ENCODE data around the gene LRRC8E.
"Not testable (repeated sequence)": the region's sequence is repeated elsewhere in the genome, so short reads cannot be mapped to it uniquely, and the experiment has no call there.

LRRC8E gene

DNA sequence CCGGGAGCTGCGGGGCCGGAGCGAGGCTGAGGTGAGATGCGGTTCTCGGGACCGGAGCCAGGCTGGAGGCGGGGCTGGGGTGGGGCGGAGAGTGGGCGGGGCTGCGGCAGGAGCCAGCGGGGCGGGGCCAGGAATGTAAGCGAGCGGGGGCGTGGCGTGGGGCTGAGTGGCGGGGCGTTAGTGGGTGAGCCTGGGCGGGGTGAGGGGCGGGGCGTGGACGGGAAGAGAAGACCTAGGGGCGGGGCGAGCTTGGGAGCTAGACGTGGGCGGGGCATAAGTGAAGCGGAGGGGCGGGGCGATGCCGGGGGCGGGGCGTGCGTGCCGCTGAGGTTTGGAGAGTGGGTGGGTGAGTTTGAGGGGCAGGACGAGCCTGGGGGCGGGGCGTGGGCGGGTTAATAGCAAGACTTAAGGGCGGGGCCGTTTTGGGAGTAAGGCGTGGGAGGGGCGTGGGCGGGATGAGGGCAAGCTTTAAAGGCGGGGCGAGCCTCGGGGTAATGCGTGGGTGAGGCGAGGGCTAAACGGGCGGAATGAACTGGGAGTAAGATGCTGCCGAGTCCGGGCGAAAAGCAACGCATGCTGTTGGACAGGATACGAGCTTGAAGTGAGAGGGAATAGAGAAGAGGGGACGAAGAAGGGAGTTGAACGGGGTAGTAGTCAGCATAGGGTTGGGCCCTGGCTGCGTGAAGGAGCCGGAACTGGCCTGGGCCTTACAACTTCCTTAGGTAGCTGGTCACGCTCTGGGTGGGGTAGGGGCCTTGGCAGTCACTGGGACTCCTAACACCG lies 32.4 kb downstream of the LRRC8E start:
- peak; percentile 96 for DNase-seq (ENCODE audit: low spot score)

DNA sequence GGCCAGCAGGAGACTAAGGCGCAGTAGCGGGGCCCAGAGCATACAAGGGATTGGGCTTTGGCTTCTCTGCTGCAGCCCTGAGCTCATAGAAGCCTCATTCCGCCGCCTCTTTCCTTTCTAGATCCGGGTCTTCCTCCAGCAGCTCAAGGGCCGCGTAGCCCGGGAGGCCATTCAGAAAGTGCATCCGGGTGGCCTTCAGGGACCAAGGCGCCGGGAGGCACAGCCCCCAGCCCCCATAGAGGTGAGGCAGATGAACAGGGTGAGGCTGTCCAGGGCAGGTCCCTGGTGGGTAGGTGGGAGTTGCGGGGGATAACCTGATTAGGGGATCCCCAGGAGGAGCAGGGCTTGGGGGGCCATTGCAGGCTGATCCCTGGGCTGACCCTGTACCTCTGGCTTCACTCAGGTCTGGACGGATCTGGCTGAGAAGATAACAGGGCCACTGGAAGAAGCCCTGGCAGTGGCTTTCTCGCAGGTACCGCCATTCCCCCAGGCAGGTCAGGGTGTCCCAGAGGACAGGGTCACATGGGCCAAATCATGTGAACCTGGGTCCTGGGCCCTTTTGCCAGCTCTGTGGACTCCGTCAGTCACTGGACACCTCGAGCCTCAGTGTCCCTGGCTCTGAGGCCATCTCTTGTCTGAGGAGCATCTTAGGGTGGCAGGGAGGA lies 33.1 kb downstream of the LRRC8E start:
- DNase-seq (ENCODE audit: low spot score), result no peak

DNA sequence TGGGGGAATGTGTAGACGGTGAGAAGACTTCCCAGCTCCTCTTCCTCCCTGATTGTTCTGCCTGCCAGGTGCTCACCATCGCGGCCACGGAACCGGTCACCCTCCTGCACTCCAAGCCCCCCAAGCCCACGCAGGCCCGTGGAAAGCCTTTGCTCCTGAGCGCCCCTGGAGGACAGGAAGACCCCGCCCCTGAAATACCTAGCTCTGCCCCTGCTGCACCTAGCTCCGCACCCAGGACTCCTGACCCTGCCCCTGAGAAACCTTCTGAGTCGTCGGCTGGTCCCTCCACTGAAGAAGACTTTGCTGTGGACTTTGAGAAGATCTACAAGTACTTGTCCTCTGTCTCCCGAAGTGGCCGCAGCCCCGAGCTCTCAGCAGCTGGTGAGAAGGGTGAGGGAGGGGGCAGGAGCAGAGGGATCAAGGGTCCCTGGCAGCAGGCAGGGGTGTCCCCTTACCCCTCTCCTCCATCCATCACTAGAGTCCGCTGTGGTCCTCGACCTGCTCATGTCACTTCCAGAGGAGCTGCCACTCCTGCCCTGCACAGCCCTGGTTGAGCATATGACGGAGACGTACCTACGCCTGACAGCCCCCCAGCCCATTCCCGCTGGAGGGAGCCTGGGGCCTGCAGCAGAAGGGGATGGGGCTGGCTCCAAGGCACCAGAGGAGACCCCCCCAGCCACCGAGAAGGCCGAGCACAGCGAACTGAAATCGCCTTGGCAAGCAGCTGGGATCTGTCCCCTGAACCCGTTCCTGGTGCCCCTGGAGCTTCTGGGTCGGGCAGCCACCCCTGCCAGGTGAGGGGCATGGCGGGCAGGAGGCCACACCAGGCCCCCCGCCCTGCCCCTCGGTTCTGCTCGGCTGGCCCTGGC lies 33.9 kb downstream of the LRRC8E start:
- no peak for DNase-seq (ENCODE audit: low spot score)

DNA sequence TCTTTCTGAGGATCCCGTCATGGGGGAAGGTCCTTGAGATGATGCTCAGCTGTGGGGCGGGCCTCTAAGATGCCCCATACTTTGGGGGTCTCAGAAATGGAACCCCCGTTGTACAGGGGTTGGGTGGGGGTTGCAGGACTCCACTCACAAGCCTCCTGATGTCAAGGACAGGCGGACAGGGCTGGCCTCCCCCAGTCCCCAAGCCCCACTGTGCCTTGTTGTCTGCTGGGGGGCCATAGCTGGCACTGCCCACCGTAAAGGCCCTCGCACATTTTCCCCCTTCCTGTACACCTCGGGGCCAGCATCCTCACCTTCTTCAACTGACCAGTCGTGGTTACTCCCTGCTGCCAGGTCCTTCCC lies 34.5 kb downstream of the LRRC8E start:
- no peak for DNase-seq (ENCODE audit: low spot score)

DNA sequence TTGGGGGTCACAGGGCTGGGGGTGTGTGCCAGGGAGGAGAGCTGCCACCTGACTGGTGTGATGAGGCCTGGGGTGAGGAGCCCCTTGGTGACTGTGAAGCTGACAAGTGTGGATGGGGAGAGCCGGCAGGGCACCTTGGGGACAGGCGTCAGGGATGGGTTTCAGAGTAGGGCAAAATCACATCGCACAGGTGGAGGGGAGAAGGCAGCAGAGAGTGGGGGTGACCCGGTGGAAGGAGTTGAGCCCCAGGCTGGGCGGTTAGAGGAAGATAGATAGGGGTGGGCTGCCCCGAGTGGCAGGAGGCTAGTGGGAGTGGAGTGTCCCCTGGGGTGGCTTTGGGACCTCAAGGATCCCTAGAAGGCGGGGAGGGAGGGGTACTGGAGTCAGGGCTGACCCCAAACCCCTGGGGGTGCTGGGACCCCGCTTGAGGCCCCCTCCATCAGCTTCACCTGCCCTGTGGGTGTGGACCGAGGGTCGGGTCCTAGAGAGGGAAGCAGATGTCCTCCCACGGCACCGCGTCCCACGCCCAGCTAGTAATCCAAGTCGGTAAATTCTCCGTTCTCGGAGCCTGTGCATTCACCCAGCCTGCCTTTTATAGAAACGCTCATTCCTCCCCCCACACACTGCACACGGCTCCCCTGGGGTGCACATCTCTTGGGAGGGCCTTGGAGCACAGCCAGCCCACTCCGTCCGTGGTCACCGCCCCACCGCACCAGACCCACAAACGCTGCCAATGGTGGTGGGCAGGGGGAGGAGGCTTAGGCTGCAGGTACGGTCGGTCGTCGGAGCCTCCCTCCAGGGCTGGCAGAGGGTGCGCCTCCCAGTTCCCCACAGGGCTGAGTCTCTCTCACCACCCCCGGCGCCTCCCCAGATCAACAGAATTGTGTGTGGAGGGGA lies 35.2 kb downstream of the LRRC8E start:
- DNase-seq (ENCODE audit: low spot score), result no peak

DNA sequence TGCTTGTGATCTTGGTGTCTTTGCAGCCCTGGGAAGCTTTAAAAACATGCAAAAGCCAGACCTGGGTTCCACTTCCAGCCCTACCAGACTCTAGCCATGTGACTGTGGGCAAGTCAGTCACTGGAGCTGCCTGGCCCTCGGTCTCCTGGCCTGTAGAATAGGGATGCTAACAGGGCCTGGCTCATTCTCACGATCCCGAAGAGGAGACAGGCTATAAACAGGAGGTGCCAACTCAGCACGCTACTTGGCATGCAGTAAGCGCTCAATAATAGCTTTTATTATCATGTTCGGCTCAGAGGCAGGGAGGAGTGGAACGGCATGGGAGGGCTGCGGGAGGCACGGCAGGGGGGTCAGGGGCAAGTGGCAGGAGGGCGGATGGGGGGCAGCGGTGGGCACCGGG lies 35.9 kb downstream of the LRRC8E start:
- no peak for DNase-seq (ENCODE audit: low spot score)

DNA sequence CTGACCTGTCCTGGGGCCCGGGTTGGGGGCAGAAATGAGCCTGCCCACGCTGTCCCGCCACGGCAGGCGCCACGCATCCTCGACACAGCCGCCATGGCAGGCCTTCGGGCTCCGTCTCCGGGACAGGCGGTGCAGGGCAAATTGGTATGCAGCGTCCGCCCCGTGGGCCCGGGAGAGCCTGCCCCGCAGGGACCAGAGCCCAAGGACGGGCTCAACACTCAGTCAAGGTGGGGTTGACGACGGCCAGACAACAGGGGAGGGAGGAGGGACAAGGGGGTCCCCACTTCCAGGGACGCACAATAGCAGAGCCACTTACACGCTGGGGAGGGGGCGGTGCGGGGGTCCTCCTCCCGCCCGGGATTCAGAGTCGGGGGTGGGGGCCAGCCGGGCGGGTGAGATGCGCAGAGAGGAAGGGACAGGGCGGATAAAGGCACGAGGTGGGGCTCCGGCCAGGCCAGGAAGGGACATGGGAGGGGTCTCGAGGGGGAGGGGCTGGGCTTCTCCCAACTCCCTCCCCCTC lies 36.4 kb downstream of the LRRC8E start:
- DNase-seq (ENCODE audit: low spot score), result no peak

DNA sequence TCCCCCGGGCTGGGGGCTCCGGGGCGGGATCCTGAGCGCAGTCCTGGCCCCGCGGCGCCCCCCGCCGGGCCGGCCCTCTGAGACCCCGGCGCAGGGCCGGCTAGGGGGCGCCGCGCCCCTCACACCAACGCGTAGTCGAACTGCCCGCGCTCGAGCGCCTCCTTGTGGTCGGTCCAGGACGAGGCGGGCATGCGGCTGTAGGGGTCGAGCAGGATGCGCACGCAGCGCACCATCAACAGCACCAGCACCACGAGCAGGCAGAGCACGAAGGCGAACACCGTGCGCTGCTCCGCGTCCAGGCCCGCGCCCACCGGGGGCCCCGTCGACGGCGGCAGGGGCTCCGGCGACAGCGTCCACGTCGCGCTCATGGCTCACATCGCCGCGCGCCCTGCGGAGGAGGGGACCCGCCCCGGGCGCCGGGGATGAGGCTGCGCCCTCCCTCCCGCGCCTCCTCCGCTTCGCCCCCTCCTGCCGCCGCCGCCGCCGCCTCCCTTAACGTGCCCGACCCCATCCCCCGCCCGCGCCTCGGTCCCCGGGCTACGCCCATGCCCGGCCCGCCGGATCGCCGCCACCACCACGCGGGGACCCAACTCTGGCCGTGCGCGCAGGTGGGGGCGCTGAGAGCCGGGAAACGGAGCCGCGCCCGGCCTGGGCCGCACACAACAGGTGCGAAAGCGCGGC lies 37.0 kb downstream of the LRRC8E start:
- DNase-seq (ENCODE audit: low spot score), result peak; percentile 80

DNA sequence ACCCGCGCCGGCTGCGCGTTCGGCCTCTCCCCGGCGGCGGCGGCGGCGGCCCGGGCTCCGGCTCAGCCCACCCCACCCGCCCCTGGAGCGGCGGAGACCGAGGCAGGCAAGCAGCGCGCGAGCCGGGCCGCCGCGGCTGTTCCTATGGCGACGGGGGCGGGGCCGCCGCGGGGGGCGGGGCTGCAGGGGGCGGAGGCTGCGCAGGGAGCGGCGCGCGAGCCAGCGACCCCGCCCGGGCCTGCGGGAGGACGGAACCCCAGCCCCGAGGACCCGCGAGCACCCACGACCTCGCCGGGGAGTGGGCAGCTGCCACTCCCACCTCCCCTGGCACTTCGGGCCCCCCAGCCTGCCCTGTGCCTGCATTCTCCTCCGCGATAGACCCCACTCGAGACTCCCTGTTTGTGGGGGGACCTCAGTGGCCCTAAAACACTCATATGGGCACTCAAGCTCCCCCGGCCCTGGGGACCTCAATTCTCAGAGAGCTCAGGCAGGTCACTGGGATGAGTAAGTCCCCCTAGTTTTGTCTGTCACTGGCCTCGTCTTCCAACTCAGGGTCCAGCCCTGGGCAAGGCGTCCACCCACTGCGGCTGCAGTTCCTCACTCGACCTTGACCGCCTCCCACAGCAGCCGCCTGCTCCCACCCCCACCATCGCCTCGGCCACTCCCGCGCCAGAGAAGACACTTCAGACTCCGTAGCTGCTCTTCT lies 37.9 kb downstream of the LRRC8E start, which contains the start of gene CTXN1:
TSS of gene CTXN1 (minus strand) at position 115 of the 706 bp plus-strand sequence. CDS start 597 bp downstream, outside the sequence.
- no peak for DNase-seq (ENCODE audit: low spot score)

DNA sequence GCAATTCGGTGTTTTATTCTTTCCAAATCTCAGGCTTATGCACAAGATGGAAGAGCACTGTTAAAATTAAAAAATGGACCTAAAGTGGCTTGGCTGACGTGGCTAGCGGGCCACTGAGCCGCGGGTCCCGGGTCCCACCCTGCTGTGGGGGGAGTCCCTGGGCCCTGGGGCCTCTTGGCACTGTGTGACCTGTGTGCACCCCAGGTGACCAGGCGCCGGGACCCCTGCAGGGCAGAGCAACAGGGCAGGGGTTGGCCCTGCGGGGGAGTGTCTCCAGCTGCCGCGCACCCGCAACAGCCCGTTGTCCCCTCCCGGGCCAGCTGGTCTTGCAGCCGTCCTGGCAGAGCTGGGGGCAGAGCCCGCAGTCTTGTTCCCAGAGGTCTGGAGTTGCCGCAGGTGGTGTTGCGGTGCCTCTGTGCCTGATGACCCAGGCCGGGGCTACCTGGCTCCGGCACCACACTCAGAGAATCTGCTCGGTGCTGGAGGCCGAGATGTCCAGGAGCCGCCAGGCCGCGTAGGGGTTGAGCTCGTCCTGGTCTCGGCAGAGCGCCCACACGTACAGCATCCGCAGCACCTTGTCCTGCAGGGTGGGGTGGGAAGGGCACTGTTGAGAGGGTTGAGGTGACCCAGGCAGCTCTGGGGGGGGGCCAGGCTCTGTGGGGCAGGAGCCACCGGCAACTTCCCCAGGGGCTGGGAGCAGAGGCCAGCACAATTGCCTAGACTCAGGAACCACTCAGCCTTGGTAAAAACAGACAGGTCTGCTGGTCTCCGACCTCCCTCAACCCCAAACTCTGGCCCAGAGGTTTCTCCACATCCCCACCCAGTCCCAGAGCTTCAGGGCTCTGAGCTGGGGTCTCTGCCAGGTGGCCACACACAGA lies 38.7 kb downstream of the LRRC8E start:
- no peak for DNase-seq (ENCODE audit: low spot score)

DNA sequence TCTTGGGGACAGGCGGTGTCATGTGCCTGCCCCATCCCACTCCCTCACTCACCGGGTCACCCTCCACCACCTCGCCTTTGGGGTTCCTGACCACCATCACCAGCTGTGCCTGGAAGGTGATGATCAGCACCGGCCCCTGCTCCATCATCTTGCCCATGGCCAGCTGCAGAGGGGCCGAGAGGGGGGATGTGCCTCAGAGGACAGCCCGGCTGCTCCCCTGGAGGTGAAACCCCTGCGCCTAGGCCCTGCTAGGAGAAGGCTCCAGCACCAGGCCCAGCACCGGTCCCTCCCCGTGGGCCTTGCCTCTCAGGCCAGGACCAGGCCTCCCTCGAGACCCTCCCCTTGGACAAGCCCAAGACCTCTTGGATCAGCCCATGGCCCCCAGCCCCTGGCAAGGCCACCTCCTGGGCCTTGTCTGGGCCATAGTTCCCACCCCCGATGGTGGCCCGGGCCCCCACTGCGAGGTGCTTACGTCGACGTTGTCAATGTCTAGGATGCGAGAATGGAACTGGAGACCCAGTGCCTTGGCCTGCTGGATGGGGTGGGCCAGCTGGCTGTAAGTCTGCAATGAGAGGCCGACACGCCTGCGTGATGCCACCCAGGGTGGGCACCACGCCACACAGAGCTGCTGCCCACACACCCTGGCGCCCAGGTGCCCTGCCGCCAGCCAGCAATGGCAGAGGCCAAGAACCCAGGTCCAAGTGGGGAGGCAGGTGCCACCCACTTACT lies 39.5 kb downstream of the LRRC8E start:
- DNase-seq (ENCODE audit: low spot score), result no peak

DNA sequence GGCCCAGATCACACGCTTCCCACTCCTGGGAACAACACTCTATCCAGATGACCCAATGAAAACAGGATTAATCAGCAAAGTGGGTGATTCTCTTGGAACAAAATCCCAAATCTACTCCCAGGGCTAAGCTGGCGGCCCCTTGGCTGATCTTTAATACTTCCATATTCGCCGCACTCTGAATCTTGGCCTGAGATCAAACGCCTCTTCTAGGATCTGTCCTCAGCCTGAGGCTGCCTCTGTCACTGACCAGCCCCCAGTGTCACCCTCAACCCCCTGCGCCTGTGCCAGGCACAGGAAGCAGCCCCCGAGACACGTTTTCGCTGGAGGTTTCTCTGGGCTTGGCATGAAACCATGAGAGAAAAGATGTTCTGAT lies 40.0 kb downstream of the LRRC8E start:
- no peak for DNase-seq (ENCODE audit: low spot score)

DNA sequence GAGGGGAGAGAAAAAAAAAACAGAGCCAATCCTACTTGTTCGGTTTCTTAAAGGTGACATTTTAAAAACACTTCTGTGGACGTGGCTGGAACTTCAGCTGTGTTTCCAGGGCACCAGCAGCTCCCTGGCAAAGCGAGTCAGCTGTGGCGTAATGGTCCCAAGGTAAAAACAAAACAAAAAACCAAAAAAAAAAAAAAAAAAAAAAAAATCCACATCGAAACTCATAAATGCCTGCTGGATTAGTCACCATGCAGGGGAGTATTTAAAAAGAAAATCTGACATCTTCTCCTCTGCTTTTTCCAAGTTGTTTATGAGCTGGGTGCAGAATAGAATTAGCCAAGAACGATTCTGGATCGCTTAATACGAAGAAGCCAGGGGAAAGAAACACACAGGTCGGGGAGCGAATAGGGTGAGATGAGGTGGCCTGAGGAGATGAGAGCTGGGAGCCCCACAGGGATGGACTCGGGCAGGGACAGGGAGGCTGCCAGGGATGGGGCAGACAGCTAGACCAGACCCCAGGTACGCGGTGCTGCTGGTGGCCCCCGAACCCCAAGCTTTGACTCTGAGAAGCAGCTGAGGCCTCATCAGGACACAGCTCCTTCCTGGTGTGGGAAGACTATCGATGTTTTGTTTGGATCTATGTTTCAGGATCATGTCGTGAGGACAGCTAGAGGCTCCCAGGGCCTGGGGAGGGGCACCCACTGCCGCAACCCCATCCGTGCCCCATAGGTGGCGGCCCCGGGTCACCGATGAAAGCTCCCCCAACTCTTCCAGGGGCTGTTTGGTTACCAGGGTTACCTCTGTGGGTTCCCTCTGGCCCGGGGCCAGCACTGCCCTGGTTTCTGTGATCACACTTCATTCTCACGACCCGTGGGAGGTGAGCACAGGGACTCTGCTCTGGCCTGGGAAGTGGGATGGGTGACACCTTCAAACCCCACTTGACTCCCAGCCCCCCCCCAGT lies 40.7 kb downstream of the LRRC8E start:
- DNase-seq (ENCODE audit: low spot score), result no peak

DNA sequence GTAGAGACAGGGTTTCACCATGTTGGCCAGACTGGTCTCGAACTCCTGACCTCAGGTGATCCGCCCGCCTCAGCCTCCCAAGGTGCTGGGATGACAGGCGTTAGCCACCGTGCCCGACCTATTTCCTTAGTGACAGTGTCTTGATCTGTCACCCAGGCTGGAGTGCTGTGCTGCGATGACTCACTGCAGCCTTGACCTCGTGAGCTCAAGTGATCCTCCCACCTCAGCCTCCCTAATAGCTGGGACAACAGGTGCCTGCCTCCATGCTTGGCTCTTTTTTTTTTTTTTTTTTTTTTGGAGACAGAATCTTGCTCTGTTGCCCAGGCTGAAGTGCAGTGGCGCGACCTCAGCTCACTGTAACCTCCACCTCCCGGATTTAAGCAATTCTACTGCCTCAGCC lies 41.7 kb downstream of the LRRC8E start:
- not testable (repeated sequence) for DNase-seq (ENCODE audit: low spot score)

DNA sequence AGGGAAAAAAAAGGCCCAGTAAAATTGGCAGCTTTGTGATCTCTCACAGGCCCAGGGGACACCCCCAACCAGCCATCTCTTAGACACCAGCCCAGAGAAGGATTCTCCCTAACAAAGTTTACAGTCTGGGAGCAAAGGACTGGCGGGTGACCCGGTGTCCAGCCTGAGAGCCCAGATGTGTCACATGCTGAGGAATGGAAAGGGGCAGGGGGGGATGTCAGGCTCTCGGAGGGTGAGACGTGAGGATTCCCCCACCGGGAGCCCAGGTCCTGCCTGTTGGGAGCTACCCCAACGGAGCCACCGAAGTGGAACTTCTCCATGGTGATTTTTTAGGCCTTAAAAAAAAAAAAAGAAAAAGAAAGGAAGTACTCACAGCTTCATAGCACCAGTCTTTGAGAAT lies 42.5 kb downstream of the LRRC8E start:
- DNase-seq (ENCODE audit: low spot score), result no peak

DNA sequence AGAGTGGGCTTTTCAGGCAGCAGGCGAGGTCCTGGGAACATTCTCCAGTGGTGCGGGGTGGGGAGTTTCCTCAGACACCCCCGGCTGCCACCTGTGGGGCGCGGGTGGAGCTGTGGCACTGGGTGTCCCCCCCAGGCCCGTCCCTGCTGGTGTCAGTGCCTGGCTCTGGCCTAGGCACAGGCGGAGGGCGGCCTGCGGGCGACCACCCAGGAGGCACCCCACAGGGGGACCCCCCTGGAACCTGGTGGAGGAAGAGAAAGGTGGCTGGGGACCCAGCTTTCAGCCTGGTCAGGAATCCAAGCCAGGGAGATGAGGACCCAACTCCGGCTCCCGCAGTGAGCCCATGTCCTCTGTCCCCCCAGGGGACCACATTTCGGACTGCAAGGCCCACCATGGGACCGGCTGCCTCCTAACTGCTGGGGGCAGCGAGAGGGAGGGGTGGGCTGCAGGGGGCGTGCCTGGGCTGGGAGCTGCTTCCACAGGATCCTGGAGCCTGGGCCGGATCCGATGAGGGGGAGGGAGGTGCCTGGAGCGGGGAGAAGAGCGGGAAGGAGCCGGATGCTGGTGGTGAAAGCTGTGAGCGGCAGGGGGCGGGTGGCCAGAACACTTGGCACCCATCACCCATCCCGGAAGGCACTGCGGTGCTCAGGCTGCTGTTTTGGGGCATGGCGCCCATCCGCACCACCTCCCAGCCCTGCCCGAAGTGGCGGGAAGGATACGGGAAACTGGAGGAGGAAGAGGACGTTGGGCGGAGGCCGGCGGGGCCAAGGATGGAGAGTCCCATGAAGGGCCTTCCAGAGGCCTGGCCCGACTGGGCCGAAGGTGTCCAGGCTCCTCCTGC lies 43.1 kb downstream of the LRRC8E start:
- DNase-seq (ENCODE audit: low spot score), result no peak
